ENCODE data around the gene ACTN1. TPM values are rescaled to one million over a fixed set of nuclear protein-coding genes. Genes with fewer than 3 reads are reported as not detected.
A peak's percentile ranks its signal among the peaks of the same experiment; 100 is the strongest.

Gene ACTN1
- total and polyA plus RNA-seq, 5 experiments from 2014 or later = 144 to 436 (median 333) TPM

- H3K36me3 Mint-ChIP-seq = peaks cover 0 to 94% (median 15%) of the 10 kb centered on the region in 3 donors
- H3K4me1 Mint-ChIP-seq = peaks cover 0 to 10% (median 3%) of the 10 kb centered on the region in 4 donors
- POLR2A ChIA-PET = interaction anchor here (1.6 kb wide), 1 partner anchor 10 kb away, joined by 5 read pairs; no protein-coding TSS in a partner anchor
- no peaks in the 10 kb centered on the region for H3K27me3 Mint-ChIP-seq
- peak overlapping the region in 2 of 10 donors; percentile 79 to 81 for H3K27ac Mint-ChIP-seq
- H3K4me3 Mint-ChIP-seq = no peak overlapping the region
- no peak for ATAC-seq
- DNase-seq = peak in 1 of 10 donors; percentile 31
- no peaks in the 10 kb centered on the region for H3K9me3 Mint-ChIP-seq
Measured at GRCh38 chr14:68891851-68892660, 87.0 kb downstream of the ACTN1 start.

- ATAC-seq = no peak
- POLR2A ChIA-PET = no interaction called here
- H3K4me3 Mint-ChIP-seq = no peak overlapping the region
- peaks cover 0 to 9% (median 3%) of the 10 kb centered on the region in 4 donors for H3K4me1 Mint-ChIP-seq
- peak in 1 of 10 donors; percentile 48 for DNase-seq
- H3K36me3 Mint-ChIP-seq = peaks cover 0 to 94% (median 15%) of the 10 kb centered on the region in 3 donors
- no peaks in the 10 kb centered on the region for H3K27me3 Mint-ChIP-seq
- peak overlapping the region in 5 of 10 donors; percentile 19 to 47 (median 29) for H3K27ac Mint-ChIP-seq
- no peaks in the 10 kb centered on the region for H3K9me3 Mint-ChIP-seq
Measured at GRCh38 chr14:68890173-68890931, 88.8 kb downstream of the ACTN1 start.

- H3K4me3 Mint-ChIP-seq = no peak overlapping the region
- ATAC-seq (no peak), DNase-seq (peak in 1 of 10 donors; percentile 10)
- peaks cover 0 to 96% (median 15%) of the 10 kb centered on the region in 3 donors for H3K36me3 Mint-ChIP-seq
- POLR2A ChIA-PET = no interaction called here
- peak overlapping the region in 3 of 10 donors; percentile 29 to 79 (median 58) for H3K27ac Mint-ChIP-seq
- peaks cover 0 to 9% (median 0%) of the 10 kb centered on the region in 4 donors for H3K4me1 Mint-ChIP-seq
- no peaks in the 10 kb centered on the region for H3K27me3 Mint-ChIP-seq
- no peaks in the 10 kb centered on the region for H3K9me3 Mint-ChIP-seq
Measured at GRCh38 chr14:68888883-68889282, 90.2 kb downstream of the ACTN1 start.

- Mint-ChIP-seq H3K36me3 (peaks cover 0 to 98% (median 15%) of the 10 kb centered on the region in 3 donors), H3K9me3 (no peaks in the 10 kb centered on the region), H3K27me3 (no peaks in the 10 kb centered on the region), H3K4me1 (peaks cover 0 to 9% (median 0%) of the 10 kb centered on the region in 4 donors), H3K4me3 (no peak overlapping the region), H3K27ac (peak overlapping the region in 3 of 10 donors; percentile 49 to 79 (median 77))
- POLR2A ChIA-PET = no interaction called here
- no peak for ATAC-seq
- peak in 1 of 10 donors; percentile 45 for DNase-seq
Measured at GRCh38 chr14:68888025-68888850, 90.9 kb downstream of the ACTN1 start.

GRCh38 chr14:68886109-68886434, 93.0 kb downstream of the ACTN1 start:
- Mint-ChIP-seq H3K36me3 (peaks cover 0 to 98% (median 20%) of the 10 kb centered on the region in 3 donors), H3K4me3 (no peak overlapping the region), H3K27ac (peak overlapping the region in 2 of 10 donors; percentile 40 to 48), H3K27me3 (no peaks in the 10 kb centered on the region), H3K4me1 (peaks cover 0 to 10% (median 3%) of the 10 kb centered on the region in 4 donors), H3K9me3 (no peaks in the 10 kb centered on the region)
- peak in 1 of 10 donors; percentile 36 for DNase-seq
- peak in 1 of 2 donors; percentile 25 for ATAC-seq
- POLR2A ChIA-PET = no interaction called here

GRCh38 chr14:68885226-68886108, 93.6 kb downstream of the ACTN1 start:
- H3K27ac Mint-ChIP-seq = peak overlapping the region in 2 of 10 donors; percentile 40 to 59
- H3K4me3 Mint-ChIP-seq = no peak overlapping the region
- ATAC-seq (no peak), DNase-seq (peak in 1 of 10 donors; percentile 53)
- H3K4me1 Mint-ChIP-seq = peaks cover 0 to 10% (median 4%) of the 10 kb centered on the region in 4 donors
- POLR2A ChIA-PET = interaction anchor here (0.5 kb wide), 1 partner anchor 353 kb away, joined by 5 read pairs; no protein-coding TSS in a partner anchor
- H3K9me3 Mint-ChIP-seq = no peaks in the 10 kb centered on the region
- no peaks in the 10 kb centered on the region for H3K27me3 Mint-ChIP-seq
- H3K36me3 Mint-ChIP-seq = peaks cover 0 to 98% (median 22%) of the 10 kb centered on the region in 3 donors

GRCh38 chr14:68884031-68885030, 94.8 kb downstream of the ACTN1 start:
- DNase-seq = no peak
- ATAC-seq = peak in 1 of 2 donors; percentile 17
- Mint-ChIP-seq H3K9me3 (no peaks in the 10 kb centered on the region), H3K4me3 (peak overlapping the region in 1 of 10 donors; percentile 1), H3K27me3 (no peaks in the 10 kb centered on the region), H3K4me1 (peaks cover 0 to 9% (median 4%) of the 10 kb centered on the region in 4 donors), H3K36me3 (peaks cover 0 to 98% (median 25%) of the 10 kb centered on the region in 3 donors), H3K27ac (peak overlapping the region in 6 of 10 donors; percentile 26 to 81 (median 68))
- POLR2A ChIA-PET = interaction anchor here (0.5 kb wide), 1 partner anchor 354 kb away, joined by 5 read pairs; no protein-coding TSS in a partner anchor

GRCh38 chr14:68882235-68882634, 96.9 kb downstream of the ACTN1 start:
- Mint-ChIP-seq H3K36me3 (peaks cover 4 to 96% (median 28%) of the 10 kb centered on the region in 3 donors), H3K9me3 (no peaks in the 10 kb centered on the region), H3K4me1 (peaks cover 0 to 14% (median 4%) of the 10 kb centered on the region in 4 donors), H3K27me3 (no peaks in the 10 kb centered on the region), H3K27ac (peak overlapping the region in 2 of 10 donors; percentile 50 to 81), H3K4me3 (no peak overlapping the region)
- ATAC-seq = no peak
- POLR2A ChIA-PET = no interaction called here
- DNase-seq = no peak

GRCh38 chr14:68881396-68881795, 97.7 kb downstream of the ACTN1 start:
- POLR2A ChIA-PET = interaction anchor here (0.6 kb wide), 1 partner anchor 226 kb away, joined by 3 read pairs; no protein-coding TSS in a partner anchor
- ATAC-seq = no peak
- no peaks in the 10 kb centered on the region for H3K9me3 Mint-ChIP-seq
- no peak for DNase-seq
- H3K4me1 Mint-ChIP-seq = peaks cover 0 to 14% (median 4%) of the 10 kb centered on the region in 4 donors
- H3K4me3 Mint-ChIP-seq = no peak overlapping the region
- peak overlapping the region in 9 of 10 donors; percentile 4 to 86 (median 69) for H3K27ac Mint-ChIP-seq
- H3K36me3 Mint-ChIP-seq = peaks cover 4 to 96% (median 35%) of the 10 kb centered on the region in 3 donors
- no peaks in the 10 kb centered on the region for H3K27me3 Mint-ChIP-seq

- peak overlapping the region in 1 of 10 donors; percentile 36 for H3K4me3 Mint-ChIP-seq
- H3K4me1 Mint-ChIP-seq = peaks cover 0 to 14% (median 4%) of the 10 kb centered on the region in 4 donors
- H3K27ac Mint-ChIP-seq = peak overlapping the region in 6 of 10 donors; percentile 25 to 85 (median 56)
- DNase-seq (no peak), ATAC-seq (no peak)
- POLR2A ChIA-PET = no interaction called here
- no peaks in the 10 kb centered on the region for H3K9me3 Mint-ChIP-seq
- peaks cover 4 to 96% (median 43%) of the 10 kb centered on the region in 3 donors for H3K36me3 Mint-ChIP-seq
- H3K27me3 Mint-ChIP-seq = no peaks in the 10 kb centered on the region
Measured at GRCh38 chr14:68880581-68881105, 98.5 kb downstream of the ACTN1 start.
